ENCODE results near the gene IFNGR2.
A peak's percentile ranks its signal among the peaks of the same experiment; 100 is the strongest.

The IFNGR2 gene

GRCh38 chr21:33373451-33373850, 29.8 kb upstream of the IFNGR2 start:
- Mint-ChIP-seq H3K27me3 (ENCODE audit: low read depth) (peaks cover 3% of the 10 kb centered on the region), H3K27ac (no peak overlapping the region), H3K4me3 (no peak overlapping the region), H3K36me3 (ENCODE audit: low read depth) (no peaks in the 10 kb centered on the region), H3K9me3 (peaks cover 10% of the 10 kb centered on the region), H3K4me1 (no peaks in the 10 kb centered on the region)
- no peak for TF ChIP-seq CTCF (IDR thresholded peaks at IDR 0.05; ENCODE audit: unreplicated experiment in 3 of 3)

- H3K36me3 Mint-ChIP-seq (ENCODE audit: low read depth), result no peaks in the 10 kb centered on the region
- no peak overlapping the region for H3K27ac Mint-ChIP-seq
- no peak for TF ChIP-seq CTCF (IDR thresholded peaks at IDR 0.05; ENCODE audit: unreplicated experiment in 3 of 3)
- H3K27me3 Mint-ChIP-seq (ENCODE audit: low read depth), result no peaks in the 10 kb centered on the region
- peaks cover 9% of the 10 kb centered on the region for H3K9me3 Mint-ChIP-seq
- H3K4me1 Mint-ChIP-seq, result no peaks in the 10 kb centered on the region
- H3K4me3 Mint-ChIP-seq, result no peak overlapping the region
Measured at GRCh38 chr21:33374080-33374449, 29.1 kb upstream of the IFNGR2 start.

GRCh38 chr21:33374450-33375096, 28.6 kb upstream of the IFNGR2 start:
- Mint-ChIP-seq H3K4me1 (no peaks in the 10 kb centered on the region), H3K36me3 (ENCODE audit: low read depth) (no peaks in the 10 kb centered on the region), H3K4me3 (no peak overlapping the region), H3K9me3 (peaks cover 9% of the 10 kb centered on the region), H3K27ac (no peak overlapping the region), H3K27me3 (ENCODE audit: low read depth) (no peaks in the 10 kb centered on the region)
- TF ChIP-seq CTCF (IDR thresholded peaks at IDR 0.05; ENCODE audit: unreplicated experiment in 3 of 3), result peak; percentile 29 to 50 (median 39)

GRCh38 chr21:33375101-33375644, 28.0 kb upstream of the IFNGR2 start:
- no peaks in the 10 kb centered on the region for H3K27me3 Mint-ChIP-seq (ENCODE audit: low read depth)
- TF ChIP-seq CTCF (IDR thresholded peaks at IDR 0.05; ENCODE audit: unreplicated experiment in 3 of 3), result no peak
- no peak overlapping the region for H3K27ac Mint-ChIP-seq
- H3K9me3 Mint-ChIP-seq, result peaks cover 6% of the 10 kb centered on the region
- H3K4me3 Mint-ChIP-seq, result no peak overlapping the region
- H3K4me1 Mint-ChIP-seq, result no peaks in the 10 kb centered on the region
- H3K36me3 Mint-ChIP-seq (ENCODE audit: low read depth), result no peaks in the 10 kb centered on the region

GRCh38 chr21:33377221-33377920, 25.8 kb upstream of the IFNGR2 start:
- H3K9me3 Mint-ChIP-seq, result no peaks in the 10 kb centered on the region
- H3K4me3 Mint-ChIP-seq, result no peak overlapping the region
- H3K36me3 Mint-ChIP-seq (ENCODE audit: low read depth), result no peaks in the 10 kb centered on the region
- H3K27ac Mint-ChIP-seq, result no peak overlapping the region
- no peaks in the 10 kb centered on the region for H3K4me1 Mint-ChIP-seq
- no peak for TF ChIP-seq CTCF (IDR thresholded peaks at IDR 0.05; ENCODE audit: unreplicated experiment in 3 of 3)
- H3K27me3 Mint-ChIP-seq (ENCODE audit: low read depth), result peaks cover 3% of the 10 kb centered on the region

Measured in nephron (organoid).